SW 1271 (cell line): ENCODE measurements around the gene HSPA14.
"Not testable (repeated sequence)": the region's sequence is repeated elsewhere in the genome, so short reads cannot be mapped to it uniquely, and the experiment has no call there.

Experiments
- DNase-seq, 2 experiments: peaks; one replicate each; lab custom pipeline; 2025; lab: John Stamatoyannopoulos, UW

The HSPA14 gene

GRCh38 chr10:14837003-14837756 is 926 bp upstream of the HSPA14 start:
- no peak for DNase-seq

- no peak for DNase-seq
Measured at GRCh38 chr10:14838582-14839304, 637 bp downstream of the HSPA14 start.

DNA sequence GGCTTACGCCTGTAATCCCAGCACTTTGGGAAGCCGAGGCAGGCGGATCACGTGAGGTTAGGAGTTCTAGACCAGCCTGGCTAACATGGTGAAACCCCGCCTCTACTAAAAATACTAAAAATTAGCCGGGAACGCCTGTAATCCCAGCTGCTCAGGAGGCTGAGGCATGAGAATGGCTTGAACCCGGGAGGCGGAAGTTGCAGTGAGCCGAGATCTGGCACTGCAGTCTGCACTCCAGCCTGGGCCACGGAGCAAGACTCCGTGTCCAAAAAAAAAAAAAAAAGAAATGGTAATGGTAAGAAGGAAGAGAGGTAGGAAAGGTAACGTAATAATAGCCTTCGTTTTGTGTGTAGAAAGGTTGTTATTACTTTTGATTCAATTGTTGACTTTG is 1.2 kb downstream of the HSPA14 start:
- DNase-seq, result no peak

DNA sequence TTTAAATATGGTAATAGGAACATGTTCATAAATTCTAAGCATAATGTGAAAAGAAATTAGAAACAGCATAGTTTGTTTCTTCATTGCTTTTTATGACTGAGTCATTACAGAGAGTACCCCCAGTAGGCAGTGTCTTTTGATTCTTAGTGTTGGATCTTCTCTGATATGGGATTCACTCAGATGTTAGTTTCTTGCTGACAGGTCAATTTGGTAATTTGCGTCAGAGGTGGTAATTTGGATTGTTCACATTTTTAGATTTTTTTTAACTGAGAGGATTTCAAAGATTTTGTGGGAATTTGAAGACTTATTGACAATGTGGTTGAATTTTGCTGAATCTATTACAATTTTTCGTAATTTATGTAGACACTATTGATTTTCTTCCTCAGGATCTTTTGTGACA is 2.1 kb downstream of the HSPA14 start:
- DNase-seq, result no peak

GRCh38 chr10:14843327-14843988 is 5.4 kb downstream of the HSPA14 start:
- no peak for DNase-seq

DNA sequence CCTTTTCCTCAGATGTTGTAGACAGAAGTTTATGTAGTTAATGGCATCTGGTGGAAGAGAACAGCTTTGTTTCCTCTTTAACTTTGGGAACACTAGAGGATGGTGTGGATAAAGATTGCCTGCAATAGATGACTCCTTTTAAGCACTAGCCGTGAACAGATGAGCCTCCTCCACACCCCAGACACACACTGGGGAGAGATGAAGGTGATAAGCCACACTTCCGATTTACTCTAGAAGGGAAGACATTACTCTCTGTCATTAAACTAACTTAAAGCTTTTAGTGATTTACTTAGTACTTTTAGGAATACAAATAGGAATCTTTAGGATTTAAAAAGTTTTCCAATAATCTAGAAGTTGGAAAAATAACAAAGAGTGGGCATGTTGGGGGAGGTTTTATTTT is 6.8 kb downstream of the HSPA14 start:
- DNase-seq, result no peak

GRCh38 chr10:14852236-14852635 is 14.1 kb downstream of the HSPA14 start:
- DNase-seq, result no peak

DNA sequence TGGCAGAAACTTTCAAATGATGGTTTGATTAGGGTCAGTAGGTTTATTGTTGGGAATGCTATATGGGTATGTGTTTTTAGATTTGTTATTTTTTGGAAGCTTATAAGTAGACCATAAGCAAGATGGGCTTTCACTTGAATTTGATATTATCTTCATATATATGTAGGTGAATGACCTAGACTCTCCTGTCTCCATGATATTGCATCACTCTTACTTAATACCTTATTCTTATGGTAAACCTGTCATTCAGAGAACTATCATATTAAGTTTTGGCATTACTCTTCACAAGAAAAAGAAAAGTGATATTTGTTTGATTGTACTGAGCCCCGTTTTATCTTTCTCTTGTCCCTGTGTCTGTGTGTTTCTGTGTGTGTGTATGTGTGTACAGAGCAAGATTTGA is 17.3 kb downstream of the HSPA14 start:
- no peak for DNase-seq

DNA sequence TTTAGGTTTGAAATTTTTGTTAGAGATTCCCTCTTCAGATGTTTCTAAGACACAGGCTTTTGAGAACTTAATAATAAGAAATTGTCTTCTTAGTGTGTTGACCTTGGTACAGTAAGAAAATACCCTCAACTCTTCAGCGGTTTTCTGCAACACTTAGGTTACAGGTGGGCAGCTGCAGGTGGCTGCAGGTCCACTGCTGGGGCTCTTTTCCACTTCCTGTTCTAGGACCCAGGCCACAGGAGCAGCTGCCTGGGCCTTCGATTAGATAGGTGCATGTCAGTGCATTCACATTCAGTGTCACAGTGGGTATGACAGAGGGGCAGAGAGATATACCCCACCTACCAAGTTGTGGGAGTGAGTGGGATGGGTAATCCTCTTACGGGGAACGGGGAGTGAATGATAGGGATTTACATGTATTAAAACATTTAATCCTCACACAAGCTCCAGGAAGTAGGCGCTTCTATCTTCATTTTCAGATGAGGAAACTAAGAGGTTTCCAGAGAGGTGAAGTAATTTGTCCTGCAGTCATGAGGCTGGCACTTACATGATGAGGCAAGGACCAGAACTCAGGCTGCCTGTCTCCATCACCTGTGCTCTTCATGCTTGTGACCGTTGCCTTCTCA is 20.3 kb downstream of the HSPA14 start:
- no peak for DNase-seq

GRCh38 chr10:14859043-14859442 is 20.9 kb downstream of the HSPA14 start:
- no peak for DNase-seq

DNA sequence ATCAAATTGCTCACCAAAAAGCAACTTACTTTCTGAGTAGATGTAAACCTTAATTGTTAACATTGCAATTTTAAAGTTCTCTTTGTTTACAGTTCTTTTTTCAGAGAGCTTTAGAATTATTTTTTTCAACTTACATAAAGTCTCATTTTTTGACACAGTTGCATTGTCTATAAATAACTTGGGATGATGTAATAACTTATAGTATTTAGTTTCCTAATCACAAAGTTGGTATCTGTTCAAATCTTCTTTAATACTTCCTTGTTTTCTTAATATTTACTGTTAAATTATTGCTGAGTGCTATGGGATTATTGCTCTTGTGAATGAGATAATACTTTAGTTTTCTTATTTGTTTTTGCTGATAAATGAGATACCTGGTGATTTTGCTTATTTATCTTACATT is 21.7 kb downstream of the HSPA14 start:
- no peak for DNase-seq

DNA sequence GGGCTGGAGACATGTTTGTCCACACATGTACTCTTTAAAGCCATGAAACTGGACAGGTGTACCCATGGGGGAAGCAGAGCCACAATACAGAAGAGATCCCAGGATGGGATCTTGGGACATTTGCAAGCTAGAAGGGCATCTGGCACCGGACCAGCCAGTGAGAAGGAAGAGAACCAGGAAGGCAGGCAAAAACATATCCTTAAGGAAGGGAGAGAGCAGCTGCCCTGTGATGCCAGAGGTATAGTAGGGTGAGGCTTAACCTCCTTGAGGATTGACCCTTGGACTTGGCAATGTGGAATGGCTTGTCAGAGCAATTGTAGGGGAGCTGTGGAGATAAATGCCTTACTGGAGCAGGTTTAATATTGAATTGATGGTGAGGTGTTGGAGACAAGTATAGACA is 22.7 kb downstream of the HSPA14 start:
- no peak for DNase-seq

GRCh38 chr10:14864466-14864865 is 26.4 kb downstream of the HSPA14 start:
- DNase-seq, result not testable (repeated sequence)

- DNase-seq, result not testable (repeated sequence)
Measured at GRCh38 chr10:14864871-14865270, 26.8 kb downstream of the HSPA14 start.

- DNase-seq, result no peak
Measured at GRCh38 chr10:14873090-14873760, 35.1 kb downstream of the HSPA14 start.

DNA sequence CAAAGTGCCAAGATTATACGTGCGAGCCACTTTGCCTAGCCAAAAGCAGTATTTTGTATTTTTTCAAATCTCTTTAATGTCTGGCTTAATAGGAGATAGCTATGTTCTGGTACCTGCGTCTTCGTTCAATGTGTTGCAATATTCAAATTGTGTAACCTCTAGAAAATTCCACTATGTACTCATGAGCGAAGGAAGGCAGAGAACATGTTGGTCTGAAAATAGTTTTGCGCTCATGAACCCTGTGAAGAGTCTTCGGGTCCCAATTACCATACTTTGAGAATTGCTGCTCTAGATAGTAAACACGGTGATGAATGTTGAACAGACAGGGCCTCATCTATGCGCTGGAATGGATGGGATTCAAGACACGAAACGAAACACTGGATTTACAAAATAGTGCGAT is 37.8 kb downstream of the HSPA14 start:
- DNase-seq, result no peak

DNA sequence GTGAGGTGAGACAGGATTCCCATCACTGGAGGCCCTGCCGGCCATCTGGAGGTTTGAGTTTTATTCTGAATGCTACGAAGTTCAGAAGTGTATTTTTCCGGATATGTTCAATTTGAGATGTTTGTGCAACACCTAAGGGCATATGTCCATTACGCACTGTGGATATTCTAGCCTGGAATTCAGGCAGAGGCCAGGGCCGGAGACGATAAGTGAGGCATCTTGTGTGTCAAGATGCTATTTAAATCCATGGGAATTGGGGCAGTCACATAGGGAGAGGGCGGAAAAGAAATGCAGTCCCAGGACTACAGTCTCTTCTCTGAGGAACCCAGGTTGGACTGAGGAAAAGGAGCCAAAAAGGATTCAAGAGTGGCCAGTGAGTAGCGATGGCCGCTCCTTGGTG is 38.7 kb downstream of the HSPA14 start:
- DNase-seq, result no peak

DNA sequence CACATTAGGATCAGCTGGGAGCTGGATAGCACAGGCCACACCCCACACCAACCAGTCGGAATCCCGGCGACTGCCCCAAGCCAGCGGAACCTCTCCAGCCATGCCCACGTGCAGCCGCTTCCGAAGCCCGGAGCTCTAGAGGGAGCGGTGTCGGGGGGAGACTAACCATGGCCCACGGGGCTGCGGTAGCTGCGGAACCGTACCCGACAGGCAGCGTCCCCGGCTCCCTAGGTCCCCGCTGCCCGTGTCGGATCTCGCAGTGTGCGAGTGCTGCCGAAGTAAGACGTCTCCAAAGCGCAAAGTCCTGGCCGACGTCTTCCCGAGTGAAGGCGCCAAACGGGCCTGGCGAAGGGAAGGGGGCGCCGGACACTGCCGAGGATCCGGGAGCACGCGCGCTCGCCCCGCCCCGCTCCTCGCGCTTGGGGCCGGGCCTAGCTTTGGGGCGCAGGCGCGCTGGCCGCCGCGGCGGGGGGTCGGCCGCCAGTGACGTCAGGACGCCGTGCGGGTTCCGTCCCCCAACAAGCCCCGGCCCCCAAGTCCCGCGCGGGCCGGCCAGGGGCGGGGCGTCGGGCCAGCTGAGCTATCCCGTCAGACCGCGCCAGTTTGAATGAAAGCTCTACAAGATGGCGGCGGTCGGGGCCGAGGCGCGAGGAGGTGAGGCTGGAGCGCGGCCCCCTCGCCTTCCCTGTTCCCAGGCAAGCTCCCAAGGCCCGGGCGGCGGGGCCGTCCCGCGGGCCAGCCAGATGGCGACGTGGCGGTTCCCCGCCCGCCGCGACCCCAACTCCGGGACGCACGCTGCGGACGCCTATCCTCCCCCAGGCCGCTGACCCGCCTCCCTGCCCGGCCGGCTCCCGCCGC is 40.4 kb downstream of the HSPA14 start, which contains the start of gene SUV39H2:
TSS of gene SUV39H2 (plus strand) at position 601 of the 858 bp plus-strand sequence. CDS start at position 624, 23 bp downstream.
- DNase-seq, result peak; percentile 53 to 80

DNA sequence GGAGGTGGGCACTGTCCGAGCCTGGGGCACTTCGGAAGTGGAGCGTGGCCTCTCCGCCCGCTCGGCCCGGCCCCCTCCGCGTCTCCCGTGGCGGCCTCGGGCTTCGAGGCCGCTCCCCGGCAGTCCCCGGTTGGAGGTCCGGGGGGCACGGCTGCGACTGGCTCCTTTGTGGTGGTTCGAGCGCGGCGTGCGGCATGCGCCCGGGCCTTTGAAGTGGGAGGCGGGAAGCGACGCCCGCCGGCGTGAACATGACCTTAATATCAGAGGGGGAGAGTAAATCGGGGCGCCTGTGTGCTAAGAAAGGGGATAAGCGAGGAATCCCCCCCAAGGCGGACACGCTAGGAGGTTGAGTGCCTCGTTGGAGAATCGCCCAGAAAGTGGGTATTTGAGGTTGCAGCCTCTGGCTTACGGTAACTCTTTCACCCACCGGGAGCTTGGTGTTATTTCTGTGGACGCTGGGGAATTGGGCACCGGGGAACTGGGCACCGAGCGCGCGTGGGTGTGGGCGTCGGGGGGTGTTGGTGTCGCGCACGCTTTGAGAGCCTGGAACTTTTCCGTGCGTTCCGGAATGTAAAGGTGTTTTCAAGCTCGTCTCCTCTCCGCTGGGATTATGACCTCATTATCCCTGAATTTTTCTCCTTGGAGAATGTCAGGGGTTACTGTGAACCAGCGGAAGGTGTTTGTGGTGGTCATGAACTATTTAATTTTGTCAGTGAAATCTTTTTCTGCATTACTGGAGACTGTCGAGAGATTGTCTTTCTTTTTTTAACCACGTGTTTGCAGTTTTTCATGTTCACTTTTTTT is 41.2 kb downstream of the HSPA14 start:
- peak in 1 of 2 experiments; percentile 7 for DNase-seq

DNA sequence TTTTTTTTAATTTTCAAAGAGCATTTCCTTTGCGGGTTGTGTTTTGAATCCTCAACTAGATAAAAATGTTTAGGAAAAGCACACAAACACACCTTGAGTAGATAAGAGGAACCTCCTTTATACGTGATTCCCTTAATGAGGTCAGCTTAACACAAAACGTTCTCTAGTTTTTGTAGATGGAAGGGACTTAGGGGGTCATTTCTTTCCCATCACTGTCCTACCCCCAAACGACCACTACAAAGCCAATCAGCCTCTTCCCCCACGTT is 41.8 kb downstream of the HSPA14 start:
- DNase-seq, result no peak
